Prostate gland (tissue), 2 donors: Measurements from ENCODE around the gene PKN3.

ENCODE experiments used
- POLR2A ChIP-seq: fragments of 450-650 bp; IDR thresholded peaks from one replicate; pipeline ENCODE4 v1.6.1; 2016; ENCODE audit warnings: antibody characterized with exemption, mild to moderate bottlenecking
- POLR2AphosphoS5 ChIP-seq: sonication (generic); formaldehyde crosslinking; IDR thresholded peaks from one replicate; pipeline ENCODE4 v1.6.1; 2017; ENCODE audit warnings: antibody characterized with exemption
- TF ChIP-seq, protein P1 (sequence below), 4 experiments: fragments of 200-600 bp in 2 of 4; fragments of 450-650 bp in 2 of 4; sonication (generic) in 2 of 4; IDR thresholded peaks; 1 replicate in 3 of 4; 2 replicates in 1 of 4; pipeline ENCODE4 v1.5.1; 2016 to 2019; ENCODE audit warnings: antibody characterized with exemption in 4 of 4, mild to moderate bottlenecking in 2 of 4, moderate library complexity in 2 of 4

DNA sequence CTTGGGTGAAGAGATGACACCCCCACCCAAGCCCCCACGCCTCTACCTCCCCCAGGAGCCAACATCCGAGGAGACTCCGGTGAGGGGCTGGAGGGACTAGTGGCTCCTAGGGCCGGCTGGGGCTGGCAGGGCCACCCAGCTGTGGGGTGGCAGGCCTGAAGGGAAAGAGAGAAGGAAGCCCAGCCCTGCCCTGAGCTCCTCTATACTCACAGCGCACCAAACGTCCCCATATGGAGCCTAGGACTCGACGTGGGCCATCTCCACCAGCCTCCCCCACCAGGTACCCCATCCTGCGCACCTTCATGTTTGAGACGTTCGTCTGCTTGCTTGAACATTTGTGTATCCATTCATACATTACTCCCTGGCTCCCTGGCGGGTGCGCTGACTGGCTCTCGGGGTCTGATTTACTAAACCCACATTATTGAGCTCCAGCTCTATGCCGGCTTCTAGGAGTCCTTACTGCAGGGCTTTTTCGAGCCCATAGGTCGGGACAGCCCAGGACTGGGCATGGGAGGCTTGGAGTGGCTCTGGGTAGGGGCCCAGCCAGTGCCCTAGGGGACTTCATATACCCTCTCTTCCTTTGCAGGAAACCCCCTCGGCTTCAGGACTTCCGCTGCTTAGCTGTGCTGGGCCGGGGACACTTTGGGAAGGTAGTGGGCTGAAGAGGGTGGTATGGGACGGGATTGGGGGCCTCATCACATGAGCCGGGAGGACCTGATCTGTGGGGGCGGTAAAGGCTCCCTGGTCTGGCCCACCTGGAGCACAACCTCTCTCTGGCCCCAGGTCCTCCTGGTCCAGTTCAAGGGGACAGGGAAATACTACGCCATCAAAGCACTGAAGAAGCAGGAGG is 12.5 kb downstream of the PKN3 start:
- TF ChIP-seq, protein P1, sequence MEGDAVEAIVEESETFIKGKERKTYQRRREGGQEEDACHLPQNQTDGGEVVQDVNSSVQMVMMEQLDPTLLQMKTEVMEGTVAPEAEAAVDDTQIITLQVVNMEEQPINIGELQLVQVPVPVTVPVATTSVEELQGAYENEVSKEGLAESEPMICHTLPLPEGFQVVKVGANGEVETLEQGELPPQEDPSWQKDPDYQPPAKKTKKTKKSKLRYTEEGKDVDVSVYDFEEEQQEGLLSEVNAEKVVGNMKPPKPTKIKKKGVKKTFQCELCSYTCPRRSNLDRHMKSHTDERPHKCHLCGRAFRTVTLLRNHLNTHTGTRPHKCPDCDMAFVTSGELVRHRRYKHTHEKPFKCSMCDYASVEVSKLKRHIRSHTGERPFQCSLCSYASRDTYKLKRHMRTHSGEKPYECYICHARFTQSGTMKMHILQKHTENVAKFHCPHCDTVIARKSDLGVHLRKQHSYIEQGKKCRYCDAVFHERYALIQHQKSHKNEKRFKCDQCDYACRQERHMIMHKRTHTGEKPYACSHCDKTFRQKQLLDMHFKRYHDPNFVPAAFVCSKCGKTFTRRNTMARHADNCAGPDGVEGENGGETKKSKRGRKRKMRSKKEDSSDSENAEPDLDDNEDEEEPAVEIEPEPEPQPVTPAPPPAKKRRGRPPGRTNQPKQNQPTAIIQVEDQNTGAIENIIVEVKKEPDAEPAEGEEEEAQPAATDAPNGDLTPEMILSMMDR (IDR thresholded peaks at IDR 0.05) = no peak
- TF ChIP-seq POLR2A = no peak
- no peak for TF ChIP-seq POLR2AphosphoS5
